H1 (cell line): ENCODE data around the gene LBR. TPM values are rescaled to one million over a fixed set of nuclear protein-coding genes. Genes with fewer than 3 reads are reported as not detected.

ENCODE experiments used
- CTCF ChIA-PET: fragments of 300-600 bp; sonication (Branson Sonifier 250); formaldehyde crosslinking; loops from one replicate; lab custom pipeline; 2021; ENCODE audit not compliant: partially characterized antibody; lab: Charles Lee
- POLR2A ChIA-PET: fragments of 300-600 bp; sonication (Branson Sonifier 250); formaldehyde crosslinking; loops from one replicate; lab custom pipeline; 2021; ENCODE audit warnings: inconsistent platforms; ENCODE audit not compliant: partially characterized antibody; lab: Charles Lee
- DNase-seq, 2 experiments: peaks; one replicate each; pipeline versions ENCODE4 v3.0.0 to v3.0.0-alpha.2; 2010 to 2022; ENCODE audit warnings: low spot score in 2 of 2, low read depth in 1 of 2, mixed read lengths in 1 of 2
- FAIRE-seq: peaks from 2 replicates; lab custom pipeline; 2011; peaks lifted over from hg19 to GRCh38; lab: Jason Lieb, UNC
- H2AFZ ChIP-seq: 2 replicates; pipeline ENCODE4 v1.8.1; 2012; ENCODE audit warnings: low read length, inconsistent platforms
- H2AK5ac ChIP-seq: 2 replicates; pipeline ENCODE4 v1.6.1; 2013; ENCODE audit warnings: low read depth, low read length
- H2BK120ac ChIP-seq: replicated peaks from 2 replicates; pipeline ENCODE3; 2013; ENCODE audit warnings: low read depth, low read length, inconsistent platforms
- H2BK12ac ChIP-seq: 2 replicates; pipeline ENCODE4 v1.6.1; 2013; ENCODE audit warnings: low read depth, low read length
- H2BK15ac ChIP-seq: 2 replicates; pipeline ENCODE4 v1.6.1; 2013; ENCODE audit warnings: low read length
- H2BK20ac ChIP-seq: 2 replicates; pipeline ENCODE4 v1.6.1; 2013; ENCODE audit warnings: low read length
- H2BK5ac ChIP-seq: 2 replicates; pipeline ENCODE4 v1.6.1; 2013; ENCODE audit warnings: low read depth, low read length
- H3K14ac ChIP-seq: 2 replicates; pipeline ENCODE4 v1.6.1; 2013; ENCODE audit warnings: inconsistent platforms; ENCODE audit not compliant: insufficient read length
- H3K18ac ChIP-seq: 2 replicates; pipeline ENCODE4 v1.6.1; 2013; ENCODE audit warnings: low read length; ENCODE audit errors: extremely low read depth
- H3K23ac ChIP-seq: 2 replicates; pipeline ENCODE4 v1.6.1; 2013; ENCODE audit warnings: inconsistent platforms; ENCODE audit not compliant: insufficient read length
- H3K23me2 ChIP-seq: 2 replicates; pipeline ENCODE4 v1.6.1; 2013; ENCODE audit warnings: low read depth, low read length
- H3K27ac ChIP-seq: 2 replicates; pipeline ENCODE4 v1.6.1; 2011; ENCODE audit warnings: low read depth, low read length, inconsistent platforms
- H3K27me3 ChIP-seq, 4 experiments: replicated peaks in 1 of 4; 1 replicate in 1 of 4; 2 replicates in 3 of 4; pipeline versions ENCODE4 v1.6.1 to v1.8.1; 2011 to 2013; ENCODE audit warnings: low read length in 3 of 4, mild to moderate bottlenecking in 3 of 4, inconsistent platforms in 2 of 4, mixed read lengths in 2 of 4, moderate library complexity in 1 of 4; ENCODE audit not compliant: control insufficient read depth in 3 of 4, insufficient read depth in 3 of 4; ENCODE audit errors: extremely low read depth in 1 of 4
- H3K36me3 ChIP-seq, 4 experiments: 2 replicates each; pipeline versions ENCODE4 v1.6.1 to v1.8.1; 2011 to 2013; ENCODE audit warnings: mild to moderate bottlenecking in 4 of 4, low read length in 3 of 4, moderate library complexity in 2 of 4, control low read depth in 1 of 4, inconsistent platforms in 1 of 4; ENCODE audit not compliant: insufficient read depth in 4 of 4, control insufficient read depth in 2 of 4
- H3K4ac ChIP-seq: replicated peaks from 2 replicates; pipeline ENCODE3; 2013; ENCODE audit warnings: low read length, low read depth, mixed read lengths, inconsistent platforms; ENCODE audit not compliant: insufficient read length
- H3K4me1 ChIP-seq, 4 experiments: replicated peaks in 1 of 4; 1 replicate in 1 of 4; 2 replicates in 3 of 4; pipeline versions ENCODE4 v1.6.1 to v1.8.1; 2011 to 2013; ENCODE audit warnings: low read length in 3 of 4, inconsistent platforms in 2 of 4, mixed read lengths in 1 of 4; ENCODE audit not compliant: insufficient read depth in 4 of 4, control insufficient read depth in 3 of 4
- H3K4me2 ChIP-seq, 2 experiments: 2 replicates each; pipeline versions ENCODE4 v1.6.1 to v1.8.1; 2011 to 2013; ENCODE audit warnings: low read depth in 2 of 2, low read length in 2 of 2, control low read depth in 1 of 2, inconsistent platforms in 1 of 2, mild to moderate bottlenecking in 1 of 2; ENCODE audit not compliant: insufficient read depth in 1 of 2
- H3K4me3 ChIP-seq, 4 experiments: fragments of 200-600, 300-600 bp in 1 of 4; sonication (generic), shearing (Covaris generic), sonication (Bioruptor Twin) in 1 of 4; 2 replicates each; pipeline versions ENCODE4 v1.5.1 to v1.8.1; 2011 to 2016; ENCODE audit warnings: low read length in 4 of 4, low read depth in 3 of 4, control low read depth in 2 of 4, inconsistent platforms in 2 of 4, mild to moderate bottlenecking in 2 of 4, mixed read lengths in 1 of 4, moderate library complexity in 1 of 4; ENCODE audit not compliant: insufficient read depth in 2 of 4; ENCODE audit errors: extremely low read depth in 1 of 4
- H3K56ac ChIP-seq: replicated peaks from 2 replicates; pipeline ENCODE3; 2013; ENCODE audit warnings: low read depth, mild to moderate bottlenecking, mixed read lengths, low read length, inconsistent platforms; ENCODE audit not compliant: insufficient read length
- H3K79me1 ChIP-seq: 2 replicates; pipeline ENCODE4 v1.6.1; 2013; ENCODE audit warnings: low read depth, low read length, control low read depth
- H3K79me2 ChIP-seq, 2 experiments: 2 replicates each; pipeline versions ENCODE4 v1.6.1 to v1.8.1; 2012 to 2013; ENCODE audit warnings: low read length in 2 of 2, mild to moderate bottlenecking in 2 of 2, inconsistent platforms in 1 of 2; ENCODE audit not compliant: insufficient read depth in 2 of 2, control insufficient read depth in 1 of 2
- H3K9ac ChIP-seq, 4 experiments: replicated peaks in 1 of 4; 1 replicate in 1 of 4; 2 replicates in 3 of 4; pipeline versions ENCODE4 v1.6.1 to v1.8.1; 2011 to 2013; ENCODE audit warnings: low read depth in 3 of 4, low read length in 3 of 4, control low read depth in 2 of 4, mild to moderate bottlenecking in 2 of 4, moderate library complexity in 2 of 4, inconsistent platforms in 1 of 4; ENCODE audit errors: extremely low read depth in 1 of 4
- H3K9me3 ChIP-seq, 2 experiments: 2 replicates each; pipeline versions ENCODE4 v1.6.1 to v1.8.1; 2012 to 2013; ENCODE audit warnings: mild to moderate bottlenecking in 2 of 2, moderate library complexity in 2 of 2, control low read depth in 1 of 2, inconsistent platforms in 1 of 2, low read depth in 1 of 2, low read length in 1 of 2, mixed read lengths in 1 of 2; ENCODE audit not compliant: insufficient read depth in 2 of 2
- H4K20me1 ChIP-seq, 2 experiments: replicated peaks in 1 of 2; 2 replicates each; pipeline versions ENCODE3 to v1.8.1; 2011 to 2013; ENCODE audit warnings: inconsistent platforms in 2 of 2, low read length in 2 of 2, mild to moderate bottlenecking in 1 of 2; ENCODE audit not compliant: insufficient read depth in 2 of 2, control insufficient read depth in 1 of 2
- H4K5ac ChIP-seq: 2 replicates; pipeline ENCODE4 v1.6.1; 2013; ENCODE audit warnings: low read length, low read depth, mixed read lengths, inconsistent platforms; ENCODE audit not compliant: insufficient read length
- H4K8ac ChIP-seq: 2 replicates; pipeline ENCODE4 v1.8.0; 2013; ENCODE audit warnings: mild to moderate bottlenecking, moderate library complexity, low read length, inconsistent platforms; ENCODE audit not compliant: insufficient read depth; ENCODE audit errors: extremely low read depth
- H4K91ac ChIP-seq: replicated peaks from 2 replicates; pipeline ENCODE3; 2013; ENCODE audit warnings: low read length, mixed read lengths, inconsistent platforms; ENCODE audit not compliant: insufficient read length
- EGR1 ChIP-seq: IDR thresholded peaks from 2 replicates; pipeline ENCODE4 v1.6.1; 2011; ENCODE audit warnings: low read depth, low read length, borderline replicate concordance
- polyA plus RNA-seq, 7 experiments: library from polyadenylated mRNA; depleted of rRNA in 3 of 7; stranded (reverse) in 5 of 7; unstranded in 2 of 7; fragments of >200 nt in 5 of 7; fragments of 200-250 nt in 2 of 7; gene quantifications; 1 replicate in 5 of 7; 2 replicates in 1 of 7; 4 replicates in 1 of 7; pipeline versions ENCODE4 v1.2.1 to v1.2.3, GENCODE V29; 2011 to 2013; ENCODE audit warnings: missing spikeins in 2 of 7, mixed read lengths in 2 of 7
- total RNA-seq: library from RNA; stranded (reverse); fragmentation: NEBNext Ultra II Directional; extraction: Animal tissue kit (Norgen Biotek cat#: 25700); gene quantifications from 2 replicates; pipeline ENCODE4 v1.2.1, GENCODE V29; 2021

Gene LBR
- total and polyA plus RNA-seq, 2 of the 8 experiments (the other 6 are each of a cell fraction or from before 2014, with no cell fraction given), result 32.1 to 89.8 TPM

GRCh38 chr1:225366018-225366417 is 61.8 kb downstream of the LBR start:
- H3K79me1 ChIP-seq, result no peaks in the 10 kb centered on the region
- no peak overlapping the region for H3K18ac ChIP-seq
- no peak overlapping the region for H4K5ac ChIP-seq
- no peaks in the 10 kb centered on the region for H3K79me2 ChIP-seq
- no peak overlapping the region for H2BK120ac ChIP-seq
- H3K36me3 ChIP-seq, result no peaks in the 10 kb centered on the region
- H3K14ac ChIP-seq, result no peak overlapping the region
- H3K4me2 ChIP-seq, result no peak overlapping the region
- no peaks in the 10 kb centered on the region for H3K4me1 ChIP-seq
- H2AK5ac ChIP-seq, result no peak overlapping the region
- H2BK5ac ChIP-seq, result no peak overlapping the region
- H3K23me2 ChIP-seq, result no peaks in the 10 kb centered on the region; the same call in 1 of the 2 replicates
- FAIRE-seq (no peak), DNase-seq (no peak)
- H4K91ac ChIP-seq, result no peak overlapping the region
- no peak overlapping the region for H2BK15ac ChIP-seq
- no peak overlapping the region for H3K27ac ChIP-seq
- no peak overlapping the region for H3K56ac ChIP-seq
- H3K4me3 ChIP-seq, result no peak overlapping the region
- H3K9me3 ChIP-seq, result no peaks in the 10 kb centered on the region
- H3K4ac ChIP-seq, result no peak overlapping the region
- H3K9ac ChIP-seq, result no peak overlapping the region
- H4K8ac ChIP-seq, result no peak overlapping the region
- H2BK20ac ChIP-seq, result no peak overlapping the region
- CTCF ChIA-PET, result no interaction called here
- peaks cover 8 to 17% (median 14%) of the 10 kb centered on the region in 4 experiments; a peak in 5 of 7 replicates for H3K27me3 ChIP-seq
- peaks cover 0 to 1% of the 10 kb centered on the region in 2 experiments for H4K20me1 ChIP-seq
- H2AFZ ChIP-seq, result no peak overlapping the region
- no peak overlapping the region for H2BK12ac ChIP-seq
- no peak overlapping the region for H3K23ac ChIP-seq
- POLR2A ChIA-PET, result no interaction called here
- no peak for TF ChIP-seq EGR1
- TF ChIP-seq, all 59 proteins: peak for 0
